ENCODE data around the gene BAG3. TPM values are rescaled to one million over a fixed set of nuclear protein-coding genes. Genes with fewer than 3 reads are reported as not detected.
A peak's percentile ranks its signal among the peaks of the same experiment; 100 is the strongest.

The BAG3 gene
- total RNA-seq, 6 experiments from 2014 or later = 97.2 to 108 (median 101) TPM

DNA sequence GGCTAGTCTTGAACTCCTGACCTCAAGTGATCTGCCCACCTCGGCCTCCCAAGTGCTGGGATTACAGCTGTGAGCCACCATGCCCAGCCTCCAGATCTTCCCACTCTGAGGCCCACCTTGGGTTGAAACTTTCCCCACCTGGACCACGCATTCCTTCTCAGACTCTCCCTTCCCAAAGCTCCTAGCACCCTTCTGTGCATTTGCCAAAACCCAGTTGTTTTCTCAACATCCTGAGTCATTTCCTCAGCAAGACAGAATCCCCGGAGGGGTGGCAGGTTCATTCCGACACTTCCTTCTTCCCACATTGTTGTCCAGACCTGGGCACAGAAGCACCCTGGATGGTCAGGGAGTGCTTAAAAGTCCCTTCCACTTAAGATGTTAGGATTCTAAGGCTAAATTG, 28.9 kb downstream of the BAG3 start:
- peak; percentile 84 for DNase-seq
- Mint-ChIP-seq H3K36me3 (ENCODE audit: low read depth) (peaks cover 11% of the 10 kb centered on the region; the same call in 1 of the 2 replicates), H3K9me3 (no peaks in the 10 kb centered on the region), H3K4me1 (ENCODE audit: low read depth) (peaks cover 73% of the 10 kb centered on the region), H3K27ac (peak overlapping the region; percentile 86), H3K27me3 (ENCODE audit: insufficient read depth) (peaks cover 5% of the 10 kb centered on the region), H3K4me3 (peak overlapping the region; percentile 70)
- TF ChIP-seq, protein P1, sequence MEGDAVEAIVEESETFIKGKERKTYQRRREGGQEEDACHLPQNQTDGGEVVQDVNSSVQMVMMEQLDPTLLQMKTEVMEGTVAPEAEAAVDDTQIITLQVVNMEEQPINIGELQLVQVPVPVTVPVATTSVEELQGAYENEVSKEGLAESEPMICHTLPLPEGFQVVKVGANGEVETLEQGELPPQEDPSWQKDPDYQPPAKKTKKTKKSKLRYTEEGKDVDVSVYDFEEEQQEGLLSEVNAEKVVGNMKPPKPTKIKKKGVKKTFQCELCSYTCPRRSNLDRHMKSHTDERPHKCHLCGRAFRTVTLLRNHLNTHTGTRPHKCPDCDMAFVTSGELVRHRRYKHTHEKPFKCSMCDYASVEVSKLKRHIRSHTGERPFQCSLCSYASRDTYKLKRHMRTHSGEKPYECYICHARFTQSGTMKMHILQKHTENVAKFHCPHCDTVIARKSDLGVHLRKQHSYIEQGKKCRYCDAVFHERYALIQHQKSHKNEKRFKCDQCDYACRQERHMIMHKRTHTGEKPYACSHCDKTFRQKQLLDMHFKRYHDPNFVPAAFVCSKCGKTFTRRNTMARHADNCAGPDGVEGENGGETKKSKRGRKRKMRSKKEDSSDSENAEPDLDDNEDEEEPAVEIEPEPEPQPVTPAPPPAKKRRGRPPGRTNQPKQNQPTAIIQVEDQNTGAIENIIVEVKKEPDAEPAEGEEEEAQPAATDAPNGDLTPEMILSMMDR (IDR thresholded peaks at IDR 0.05) = no peak

DNA sequence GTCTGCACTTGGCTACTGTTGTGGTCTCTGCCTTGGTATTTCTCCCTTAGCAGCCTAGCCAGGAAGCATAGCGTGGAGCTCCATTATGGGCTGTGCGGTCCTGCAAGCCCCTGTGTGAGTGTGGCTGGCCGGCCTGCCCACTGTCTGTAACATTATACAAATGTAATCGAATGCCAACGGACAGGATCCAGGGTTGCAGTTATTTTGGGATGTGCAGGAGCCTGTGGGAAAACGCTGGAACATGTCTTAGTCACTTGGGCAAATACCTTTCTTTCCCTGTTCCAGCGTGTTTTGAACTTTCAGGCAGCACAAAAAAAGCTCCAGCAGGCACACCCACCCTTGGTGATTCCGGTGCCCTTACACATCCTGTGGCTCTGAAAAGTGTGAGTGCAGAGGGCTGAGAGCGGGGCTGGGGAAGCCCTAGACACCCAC, 29.5 kb downstream of the BAG3 start:
- H3K27ac Mint-ChIP-seq = peak overlapping the region; percentile 86
- DNase-seq = no peak
- H3K27me3 Mint-ChIP-seq (ENCODE audit: insufficient read depth) = peaks cover 5% of the 10 kb centered on the region; the same call in 1 of the 2 replicates
- peaks cover 11% of the 10 kb centered on the region; the same call in 1 of the 2 replicates for H3K36me3 Mint-ChIP-seq (ENCODE audit: low read depth)
- no peaks in the 10 kb centered on the region for H3K9me3 Mint-ChIP-seq
- TF ChIP-seq, protein P1 (IDR thresholded peaks at IDR 0.05) = no peak
- peaks cover 69% of the 10 kb centered on the region for H3K4me1 Mint-ChIP-seq (ENCODE audit: low read depth)
- H3K4me3 Mint-ChIP-seq = peak overlapping the region; percentile 70

DNA sequence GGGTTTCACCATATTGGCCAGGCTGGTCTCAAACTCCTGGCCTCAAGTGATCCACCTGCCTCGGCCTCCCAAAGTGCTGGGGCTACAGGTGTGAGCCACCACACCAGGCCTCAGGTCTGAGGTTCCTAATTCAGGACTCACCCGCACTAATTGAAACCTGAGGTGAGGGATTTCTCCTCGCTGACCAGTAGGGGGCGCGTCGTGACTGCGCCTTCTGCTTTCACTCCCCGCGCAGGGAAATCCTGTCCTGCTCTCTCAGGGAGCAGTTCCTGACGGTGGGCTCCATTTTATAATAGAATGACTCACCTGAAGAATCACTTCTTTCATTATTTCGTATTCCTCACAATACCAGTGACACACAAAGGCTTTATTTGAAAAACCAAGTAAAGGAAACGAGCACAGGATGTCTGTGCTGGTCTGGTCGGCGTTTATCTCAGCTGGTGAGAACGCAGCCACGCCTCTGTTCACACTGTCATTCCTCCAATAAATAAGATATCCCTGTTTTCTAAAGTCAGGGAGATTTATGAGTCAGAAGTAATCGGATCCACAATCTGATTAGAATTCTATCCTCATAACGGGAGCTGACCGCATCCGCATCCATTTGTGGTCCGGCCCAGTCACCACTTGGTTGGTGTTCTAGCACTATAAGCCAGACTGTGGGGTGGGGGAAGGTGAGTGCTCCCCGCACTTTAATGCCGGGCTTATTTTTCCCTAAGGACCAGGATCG, 35.4 kb downstream of the BAG3 start:
- Mint-ChIP-seq H3K4me3 (peak overlapping the region; percentile 85), H3K27me3 (ENCODE audit: insufficient read depth) (peaks cover 3% of the 10 kb centered on the region), H3K36me3 (ENCODE audit: low read depth) (no peaks in the 10 kb centered on the region; the same call in 1 of the 2 replicates), H3K9me3 (no peaks in the 10 kb centered on the region), H3K4me1 (ENCODE audit: low read depth) (peaks cover 35% of the 10 kb centered on the region), H3K27ac (peak overlapping the region; percentile 95)
- TF ChIP-seq, protein P1 (IDR thresholded peaks at IDR 0.05) = peak; percentile 99
- peak; percentile 95 for DNase-seq

DNA sequence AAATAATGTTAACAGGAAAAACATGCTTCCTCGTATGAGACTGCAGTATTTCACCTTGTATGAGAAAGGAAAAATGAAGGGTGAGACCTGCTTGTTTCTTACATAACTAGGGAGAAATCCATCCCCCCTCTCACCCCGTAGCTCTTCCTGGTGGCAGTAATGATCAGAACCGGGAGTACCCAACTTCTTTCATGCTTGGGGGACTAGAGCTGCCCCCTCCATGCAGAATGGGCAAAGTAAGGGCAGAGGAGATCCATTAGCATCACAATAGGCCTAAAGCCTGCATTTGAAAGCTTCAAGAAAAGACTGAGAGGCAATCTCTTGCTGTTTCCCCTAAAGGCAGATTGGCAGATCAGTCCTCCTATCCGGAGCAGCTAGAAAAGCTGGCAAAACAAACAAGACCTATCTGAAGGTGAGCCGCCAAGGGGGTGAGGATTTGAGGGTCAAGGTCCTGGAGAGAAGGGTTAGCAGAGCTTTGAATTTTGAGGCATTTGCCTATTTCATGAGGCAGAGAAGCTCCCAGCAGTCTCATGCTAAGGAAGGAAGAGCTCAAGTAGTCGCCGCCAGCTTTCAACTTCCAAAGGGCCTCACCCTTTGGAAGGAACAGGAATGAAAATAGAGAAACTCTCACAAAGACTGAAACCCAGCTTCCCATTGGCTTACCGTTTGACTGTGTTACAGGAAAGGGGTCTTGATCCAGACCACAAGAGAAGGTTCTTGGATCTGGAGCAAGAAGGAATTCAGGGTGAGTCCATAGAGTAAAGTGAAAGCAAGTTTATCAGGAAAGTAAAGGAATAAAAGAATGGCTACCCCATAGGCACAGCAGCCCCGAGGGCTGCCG, 36.2 kb downstream of the BAG3 start:
- TF ChIP-seq, protein P1 (IDR thresholded peaks at IDR 0.05) = no peak
- H3K4me3 Mint-ChIP-seq = peak overlapping the region; percentile 85
- H3K36me3 Mint-ChIP-seq (ENCODE audit: low read depth) = no peaks in the 10 kb centered on the region; the same call in 1 of the 2 replicates
- H3K4me1 Mint-ChIP-seq (ENCODE audit: low read depth) = peaks cover 28% of the 10 kb centered on the region
- peaks cover 3% of the 10 kb centered on the region for H3K27me3 Mint-ChIP-seq (ENCODE audit: insufficient read depth)
- no peaks in the 10 kb centered on the region for H3K9me3 Mint-ChIP-seq
- DNase-seq = peak; percentile 30
- peak overlapping the region; percentile 95 for H3K27ac Mint-ChIP-seq

DNA sequence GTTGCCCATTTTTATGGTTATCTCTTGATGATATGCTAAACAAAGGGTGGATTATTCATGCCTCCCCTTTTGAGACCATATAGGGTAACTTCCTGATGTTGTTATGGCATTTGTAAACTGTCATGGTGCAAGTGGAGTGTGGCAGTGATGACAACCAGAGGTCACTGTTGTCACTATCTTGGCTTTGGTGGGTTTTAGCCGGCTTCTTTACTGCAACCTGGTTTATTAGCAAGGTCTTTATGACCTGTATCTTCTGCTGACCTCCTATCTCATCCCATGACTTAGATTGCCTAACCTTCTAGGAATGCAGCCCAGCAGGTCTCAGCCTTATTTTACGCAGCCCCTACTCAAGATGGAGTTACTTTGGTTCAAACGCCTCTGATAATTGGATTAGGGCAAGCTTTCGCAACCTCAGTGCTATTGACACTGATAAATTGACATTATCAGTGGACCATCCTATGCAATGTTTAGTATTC, 36.9 kb downstream of the BAG3 start:
- H3K9me3 Mint-ChIP-seq = no peaks in the 10 kb centered on the region
- H3K4me3 Mint-ChIP-seq = no peak overlapping the region; the same call in 1 of the 2 replicates
- TF ChIP-seq, protein P1 (IDR thresholded peaks at IDR 0.05) = no peak
- H3K36me3 Mint-ChIP-seq (ENCODE audit: low read depth) = no peaks in the 10 kb centered on the region; the same call in 1 of the 2 replicates
- H3K27ac Mint-ChIP-seq = no peak overlapping the region
- no peak for DNase-seq
- H3K4me1 Mint-ChIP-seq (ENCODE audit: low read depth) = peaks cover 24% of the 10 kb centered on the region
- H3K27me3 Mint-ChIP-seq (ENCODE audit: insufficient read depth) = peaks cover 6% of the 10 kb centered on the region
